ENCODE results near the gene GSTA3. TPM values are rescaled to one million over a fixed set of nuclear protein-coding genes. Genes with fewer than 3 reads are reported as not detected.
"Not testable (repeated sequence)": the region's sequence is repeated elsewhere in the genome, so short reads cannot be mapped to it uniquely, and the experiment has no call there.

Gene GSTA3
- total RNA-seq, 6 experiments from 2014 or later: not detected

DNA sequence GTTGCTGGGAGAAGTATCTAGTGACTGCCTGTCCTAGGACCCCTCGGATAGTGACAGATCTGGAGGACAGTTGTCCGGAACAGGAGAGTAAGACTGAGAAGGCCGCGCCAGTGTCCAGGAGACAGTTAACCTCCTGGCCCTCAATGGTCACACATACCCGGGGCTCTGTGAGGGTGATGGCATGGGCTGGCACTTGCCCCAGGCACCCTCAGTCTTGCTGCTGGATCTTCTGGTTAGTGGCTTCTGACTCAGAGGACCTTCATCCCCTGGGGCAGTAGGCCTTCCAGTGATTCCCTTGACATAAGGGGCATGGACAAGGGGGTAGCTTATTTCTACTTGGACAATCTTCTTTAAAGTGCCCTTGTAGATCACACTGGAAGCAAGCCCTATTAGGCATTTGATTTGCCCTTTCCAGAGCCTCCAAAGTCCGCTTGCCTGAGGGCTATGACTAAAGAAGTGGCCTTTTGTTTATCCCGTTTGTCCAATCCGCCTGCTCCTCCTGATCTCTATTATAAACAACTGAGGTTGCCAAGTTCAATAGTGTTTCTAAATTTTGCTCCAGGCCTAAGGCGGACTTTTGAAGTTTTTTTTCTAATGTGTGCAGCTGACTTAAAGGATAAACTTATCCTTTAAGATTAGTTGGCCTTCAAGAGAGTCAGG, 8.7 kb upstream of the GSTA3 start:
- H3K36me3 Mint-ChIP-seq (ENCODE audit: low read depth): peaks cover 12% of the 10 kb centered on the region
- H3K27ac Mint-ChIP-seq: peak overlapping the region; percentile 64
- DNase-seq: peak; percentile 96
- H3K4me1 Mint-ChIP-seq (ENCODE audit: low read depth): peaks cover 41% of the 10 kb centered on the region
- not testable (repeated sequence) for H3K9me3 Mint-ChIP-seq
- H3K4me3 Mint-ChIP-seq: peak overlapping the region; percentile 19; the same call in 1 of the 2 replicates
- H3K27me3 Mint-ChIP-seq (ENCODE audit: insufficient read depth): peaks cover 10% of the 10 kb centered on the region

DNA sequence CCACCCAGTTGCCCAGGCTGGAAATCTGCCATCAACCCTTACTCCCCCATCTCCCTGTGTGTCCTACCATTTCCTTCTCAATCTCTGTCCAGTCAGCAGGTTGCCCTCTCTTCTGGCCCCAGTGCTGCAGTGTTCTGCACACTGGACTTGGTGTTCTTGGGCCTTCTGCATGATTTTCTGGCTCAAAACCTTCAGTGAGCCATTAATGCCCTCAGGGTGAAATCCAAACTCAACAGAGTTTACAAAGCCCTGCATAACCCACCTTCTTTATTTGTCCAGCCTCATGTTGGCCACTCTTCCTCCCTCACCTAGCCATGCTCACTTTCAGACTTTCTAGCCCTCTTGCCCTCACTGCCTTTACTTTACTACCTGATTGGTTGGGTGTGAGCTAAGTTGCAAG, 5.0 kb upstream of the GSTA3 start:
- Mint-ChIP-seq H3K27me3 (ENCODE audit: insufficient read depth) (peaks cover 10% of the 10 kb centered on the region), H3K4me1 (ENCODE audit: low read depth) (peaks cover 41% of the 10 kb centered on the region), H3K36me3 (ENCODE audit: low read depth) (peaks cover 9% of the 10 kb centered on the region; the same call in 1 of the 2 replicates), H3K9me3 (peaks cover 5% of the 10 kb centered on the region; the same call in 1 of the 2 replicates), H3K4me3 (no peak overlapping the region), H3K27ac (no peak overlapping the region)
- TF ChIP-seq, protein P1, sequence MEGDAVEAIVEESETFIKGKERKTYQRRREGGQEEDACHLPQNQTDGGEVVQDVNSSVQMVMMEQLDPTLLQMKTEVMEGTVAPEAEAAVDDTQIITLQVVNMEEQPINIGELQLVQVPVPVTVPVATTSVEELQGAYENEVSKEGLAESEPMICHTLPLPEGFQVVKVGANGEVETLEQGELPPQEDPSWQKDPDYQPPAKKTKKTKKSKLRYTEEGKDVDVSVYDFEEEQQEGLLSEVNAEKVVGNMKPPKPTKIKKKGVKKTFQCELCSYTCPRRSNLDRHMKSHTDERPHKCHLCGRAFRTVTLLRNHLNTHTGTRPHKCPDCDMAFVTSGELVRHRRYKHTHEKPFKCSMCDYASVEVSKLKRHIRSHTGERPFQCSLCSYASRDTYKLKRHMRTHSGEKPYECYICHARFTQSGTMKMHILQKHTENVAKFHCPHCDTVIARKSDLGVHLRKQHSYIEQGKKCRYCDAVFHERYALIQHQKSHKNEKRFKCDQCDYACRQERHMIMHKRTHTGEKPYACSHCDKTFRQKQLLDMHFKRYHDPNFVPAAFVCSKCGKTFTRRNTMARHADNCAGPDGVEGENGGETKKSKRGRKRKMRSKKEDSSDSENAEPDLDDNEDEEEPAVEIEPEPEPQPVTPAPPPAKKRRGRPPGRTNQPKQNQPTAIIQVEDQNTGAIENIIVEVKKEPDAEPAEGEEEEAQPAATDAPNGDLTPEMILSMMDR (IDR thresholded peaks at IDR 0.05): no peak
- no peak for DNase-seq

DNA sequence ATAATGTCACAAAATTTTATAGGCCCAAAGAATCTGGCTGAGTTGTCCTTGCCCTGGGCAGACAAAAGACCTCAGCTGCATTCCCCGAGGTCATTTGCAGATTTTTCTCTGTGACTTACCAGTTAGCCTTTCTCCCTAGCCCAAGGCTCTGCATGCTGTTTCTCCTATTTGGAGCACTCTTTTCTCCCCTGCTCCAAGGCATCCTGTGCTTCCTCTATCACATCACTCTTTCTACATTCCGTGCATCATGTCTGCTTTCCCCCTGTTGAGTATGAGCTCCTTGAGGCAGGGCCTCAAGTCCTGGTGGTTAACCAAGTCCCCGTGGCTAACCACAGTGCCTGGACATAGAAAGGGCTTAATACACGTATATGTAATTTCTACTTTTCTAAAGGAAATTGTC, 593 bp upstream of the GSTA3 start:
- Mint-ChIP-seq H3K9me3 (peaks cover 5% of the 10 kb centered on the region; the same call in 1 of the 2 replicates), H3K4me3 (no peak overlapping the region), H3K27ac (no peak overlapping the region), H3K36me3 (ENCODE audit: low read depth) (peaks cover 11% of the 10 kb centered on the region), H3K27me3 (ENCODE audit: insufficient read depth) (peaks cover 10% of the 10 kb centered on the region; the same call in 1 of the 2 replicates), H3K4me1 (ENCODE audit: low read depth) (peaks cover 17% of the 10 kb centered on the region)
- peak; percentile 30 for DNase-seq
- TF ChIP-seq, protein P1 (IDR thresholded peaks at IDR 0.05): no peak

DNA sequence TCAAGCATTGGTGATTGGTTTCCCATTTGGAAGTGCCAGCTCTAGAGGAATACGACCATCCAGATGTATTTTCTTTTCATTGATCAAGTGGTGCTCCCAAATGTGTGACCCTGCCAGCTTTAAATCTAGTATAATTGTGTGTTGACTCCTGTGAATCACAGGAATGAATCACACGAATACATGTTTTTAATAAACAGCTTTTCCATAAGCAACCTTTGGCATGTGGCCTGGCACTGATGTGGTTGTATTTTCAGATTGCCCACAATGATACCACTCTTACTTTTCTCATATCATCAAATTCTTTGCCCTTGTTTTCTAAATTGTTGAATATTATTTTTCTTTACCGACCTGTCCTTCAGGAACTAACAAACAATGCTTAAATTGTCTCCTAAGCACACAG, 367 bp downstream of the GSTA3 start:
- TF ChIP-seq, protein P1 (IDR thresholded peaks at IDR 0.05): no peak
- DNase-seq: no peak
- peaks cover 10% of the 10 kb centered on the region for H3K4me1 Mint-ChIP-seq (ENCODE audit: low read depth)
- H3K27ac Mint-ChIP-seq: no peak overlapping the region
- peaks cover 4% of the 10 kb centered on the region; the same call in 1 of the 2 replicates for H3K36me3 Mint-ChIP-seq (ENCODE audit: low read depth)
- peaks cover 4% of the 10 kb centered on the region; the same call in 1 of the 2 replicates for H3K27me3 Mint-ChIP-seq (ENCODE audit: insufficient read depth)
- no peak overlapping the region for H3K4me3 Mint-ChIP-seq
- no peaks in the 10 kb centered on the region; the same call in 1 of the 2 replicates for H3K9me3 Mint-ChIP-seq

DNA sequence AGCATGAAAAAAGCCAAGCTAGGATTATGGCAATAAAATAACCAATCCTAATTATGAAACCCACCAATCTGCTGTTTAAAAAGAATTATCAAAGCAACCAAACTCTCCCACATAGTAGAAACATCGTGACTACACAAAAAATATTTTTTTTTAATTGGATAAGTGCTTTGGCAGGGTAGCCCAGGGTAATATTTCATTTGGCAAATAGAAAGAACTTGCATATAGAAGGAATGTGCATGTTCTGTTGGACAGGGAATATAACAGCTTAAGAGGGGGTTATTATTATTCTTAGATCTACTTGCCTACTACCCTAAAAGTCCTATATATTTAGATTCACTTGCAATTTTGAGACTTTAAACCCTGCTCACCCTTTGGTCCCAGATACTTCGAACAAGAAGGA, 972 bp downstream of the GSTA3 start:
- H3K36me3 Mint-ChIP-seq (ENCODE audit: low read depth): peaks cover 4% of the 10 kb centered on the region; the same call in 1 of the 2 replicates
- H3K27ac Mint-ChIP-seq: no peak overlapping the region
- peaks cover under 1% of the 10 kb centered on the region; the same call in 1 of the 2 replicates for H3K27me3 Mint-ChIP-seq (ENCODE audit: insufficient read depth)
- TF ChIP-seq, protein P1 (IDR thresholded peaks at IDR 0.05): no peak
- peaks cover 10% of the 10 kb centered on the region for H3K4me1 Mint-ChIP-seq (ENCODE audit: low read depth)
- no peak overlapping the region for H3K4me3 Mint-ChIP-seq
- no peaks in the 10 kb centered on the region; the same call in 1 of the 2 replicates for H3K9me3 Mint-ChIP-seq
- DNase-seq: no peak

DNA sequence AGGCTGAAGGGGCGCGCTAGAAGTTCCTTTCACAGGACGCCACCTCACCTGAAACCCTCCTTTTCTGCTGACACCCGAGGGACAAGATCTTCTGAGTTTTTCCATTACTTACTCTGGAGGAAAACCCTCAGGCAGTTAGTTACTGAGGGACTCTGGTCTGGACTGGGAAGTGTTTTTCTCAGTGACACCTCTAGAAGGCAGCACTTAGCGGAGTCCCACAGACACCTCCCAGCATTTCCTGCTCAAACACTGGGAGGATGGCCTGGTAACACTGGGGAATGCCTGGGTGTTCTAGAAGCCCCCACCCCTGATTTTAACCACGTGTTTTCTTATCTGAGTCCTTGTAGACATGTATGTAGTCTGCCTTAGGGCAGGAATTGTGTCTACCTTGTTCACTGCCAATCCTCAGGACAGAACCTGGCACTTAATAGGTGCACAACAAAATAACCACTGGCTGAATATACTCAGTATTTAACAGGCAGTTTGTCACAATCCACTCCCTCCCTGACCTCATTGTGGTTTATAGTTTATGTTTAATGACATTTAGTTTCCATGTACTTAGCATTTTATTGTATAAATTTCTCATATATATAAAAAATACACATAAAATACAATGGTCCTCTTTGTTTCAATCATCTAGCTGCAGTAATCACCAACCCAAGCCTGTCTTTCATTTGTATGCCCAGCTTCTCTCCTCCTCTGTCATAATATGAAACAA, 4.8 kb downstream of the GSTA3 start:
- no peak overlapping the region for H3K4me3 Mint-ChIP-seq

More for the DNA sequence above, 4.8 kb downstream of the GSTA3 start:
- TF ChIP-seq, protein P1 (IDR thresholded peaks at IDR 0.05): peak; percentile 52
- Mint-ChIP-seq H3K9me3 (no peaks in the 10 kb centered on the region; the same call in 1 of the 2 replicates), H3K27ac (no peak overlapping the region), H3K36me3 (ENCODE audit: low read depth) (peaks cover 4% of the 10 kb centered on the region; the same call in 1 of the 2 replicates), H3K4me1 (ENCODE audit: low read depth) (no peaks in the 10 kb centered on the region), H3K27me3 (ENCODE audit: insufficient read depth) (peaks cover 12% of the 10 kb centered on the region)
- no peak for DNase-seq
